NCI-H2171 treated with DMSO at 0.1 percent for 48 hours (cell line): ENCODE measurements around the gene PKHD1.
"Not testable (repeated sequence)": the region's sequence is repeated elsewhere in the genome, so short reads cannot be mapped to it uniquely, and the experiment has no call there.

Experiments used
- DNase-seq: peaks from one replicate; lab custom pipeline; 2025; lab: John Stamatoyannopoulos, UW

PKHD1 gene

GRCh38 chr6:51992876-51993275 is 94.5 kb downstream of the PKHD1 start:
- DNase-seq, result no peak

- no peak for DNase-seq
Observed at GRCh38 chr6:51989789-51990188, 97.6 kb downstream of the PKHD1 start.

DNA sequence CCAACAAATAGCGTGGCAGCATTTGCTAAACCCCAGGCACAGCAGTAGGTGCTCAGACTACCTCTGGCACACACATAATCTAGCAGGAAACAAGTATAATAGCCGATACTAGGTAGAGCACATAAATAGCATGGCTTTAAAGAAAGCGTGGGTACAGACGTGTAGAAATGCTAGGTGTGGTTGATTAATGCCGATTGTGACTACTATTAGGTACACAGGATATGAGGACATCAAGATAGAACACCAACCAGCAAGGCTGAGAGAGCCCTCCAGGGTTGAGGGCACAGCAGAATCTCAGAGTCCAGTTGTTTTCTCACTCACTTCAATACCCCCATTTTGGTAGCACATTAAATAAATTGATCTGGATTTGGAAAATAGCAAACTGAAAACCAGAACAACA is 100.5 kb downstream of the PKHD1 start:
- DNase-seq, result no peak

- no peak for DNase-seq
Observed at GRCh38 chr6:51983564-51983963, 103.8 kb downstream of the PKHD1 start.

DNA sequence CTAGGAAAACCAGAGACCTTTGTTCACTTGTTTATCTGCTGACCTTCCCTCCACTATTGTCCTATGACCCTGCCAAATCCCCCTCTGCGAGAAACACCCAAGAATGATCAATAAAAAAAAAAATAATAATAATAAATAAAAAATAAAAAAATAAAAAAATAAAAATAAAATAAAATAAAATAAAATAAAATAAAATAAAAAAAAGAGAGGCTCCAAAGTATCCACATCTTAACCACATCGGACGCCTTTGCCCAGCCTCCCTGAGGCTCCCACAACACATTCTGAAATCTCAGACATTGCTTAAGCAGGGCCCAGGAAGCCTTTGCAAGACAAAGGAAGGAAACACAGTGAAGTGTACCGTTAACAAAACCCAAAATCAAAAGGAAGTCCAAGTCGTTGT is 104.7 kb downstream of the PKHD1 start:
- not testable (repeated sequence) for DNase-seq

- DNase-seq, result no peak
Observed at GRCh38 chr6:51976374-51976773, 111.0 kb downstream of the PKHD1 start.

- no peak for DNase-seq
Observed at GRCh38 chr6:51972659-51973058, 114.8 kb downstream of the PKHD1 start.

DNA sequence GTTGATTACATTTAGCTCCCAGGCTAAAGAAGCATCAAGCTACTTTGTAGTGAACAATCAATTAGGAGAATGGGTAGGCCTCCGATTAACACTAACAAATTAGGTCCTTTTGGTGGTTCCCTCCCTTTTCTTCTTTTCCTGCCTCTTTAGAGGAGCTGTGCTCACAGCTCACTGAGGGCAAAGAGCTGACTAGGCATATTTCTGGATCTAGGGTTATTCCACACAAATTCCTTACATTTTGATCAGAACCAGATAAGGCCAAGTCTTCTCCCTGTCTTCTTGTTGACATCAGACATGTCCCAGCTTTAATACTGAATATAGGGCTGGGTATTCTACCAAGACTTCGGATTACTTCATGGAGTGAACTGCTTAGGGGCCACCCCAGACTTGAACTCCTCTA is 119.1 kb downstream of the PKHD1 start:
- no peak for DNase-seq

- DNase-seq, result no peak
Observed at GRCh38 chr6:51965222-51965801, 122.1 kb downstream of the PKHD1 start.

DNA sequence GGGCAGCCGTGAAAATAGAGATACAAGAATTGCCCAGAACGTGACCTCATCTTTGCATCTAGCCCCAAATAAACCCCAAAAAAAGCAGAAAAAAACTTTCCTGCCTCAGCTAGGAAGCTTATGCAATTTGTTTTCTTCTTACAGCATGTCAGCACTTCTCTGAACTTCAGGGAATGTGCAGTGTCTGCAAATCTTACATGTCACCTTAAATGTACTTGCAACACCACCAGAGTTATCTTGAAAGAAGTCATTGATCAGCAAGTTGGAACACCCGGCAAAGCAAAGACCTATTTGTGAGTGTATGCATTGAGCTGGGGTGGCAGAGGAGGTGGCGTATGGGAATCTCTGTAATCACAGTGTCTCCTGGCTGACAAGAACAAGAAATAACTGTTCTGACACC is 123.4 kb downstream of the PKHD1 start:
- no peak for DNase-seq

DNA sequence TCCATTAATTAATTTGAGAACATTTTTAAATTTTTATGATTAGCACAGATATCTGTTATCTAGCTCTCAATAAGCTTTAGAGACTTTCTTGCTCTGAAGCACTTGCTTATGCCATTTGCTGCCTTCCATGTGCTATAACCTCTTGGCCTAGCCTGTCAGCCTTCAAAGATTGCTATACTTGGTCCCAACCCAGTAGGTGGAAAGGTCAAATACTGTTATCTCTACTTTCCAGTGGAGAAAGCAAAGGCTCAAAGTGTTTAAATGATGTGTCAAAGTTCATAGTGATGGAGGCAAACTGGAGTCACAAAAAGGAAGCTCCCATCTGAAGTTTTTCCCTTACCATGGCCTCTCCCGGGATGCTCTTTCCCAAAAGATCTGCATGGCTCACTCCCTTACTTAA is 125.1 kb downstream of the PKHD1 start:
- no peak for DNase-seq

DNA sequence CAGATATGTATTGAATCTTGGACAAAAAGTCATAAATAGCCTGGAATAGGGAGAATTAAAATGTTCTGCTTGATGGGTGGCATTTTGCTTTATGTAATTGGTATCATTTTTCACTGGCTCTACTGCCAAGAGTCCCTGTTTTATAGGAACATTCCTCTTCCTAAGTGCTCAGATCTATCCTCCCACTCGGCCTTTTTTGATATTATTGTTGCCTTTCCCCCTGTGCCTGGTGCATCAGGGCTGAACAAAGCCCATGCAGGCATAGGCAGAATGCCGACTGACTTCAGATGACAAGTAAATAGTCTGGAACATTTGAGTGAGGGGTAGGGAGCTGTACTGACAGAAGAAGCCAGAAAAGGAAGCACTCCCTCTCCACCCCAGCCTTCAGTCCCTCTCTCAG is 127.0 kb downstream of the PKHD1 start:
- no peak for DNase-seq

GRCh38 chr6:51959744-51960383 is 127.5 kb downstream of the PKHD1 start:
- peak; percentile 5 for DNase-seq

- DNase-seq, result no peak
Observed at GRCh38 chr6:51954681-51955080, 132.7 kb downstream of the PKHD1 start.

- no peak for DNase-seq
Observed at GRCh38 chr6:51953246-51953645, 134.2 kb downstream of the PKHD1 start.

GRCh38 chr6:51951924-51952323 is 135.5 kb downstream of the PKHD1 start:
- DNase-seq, result no peak

DNA sequence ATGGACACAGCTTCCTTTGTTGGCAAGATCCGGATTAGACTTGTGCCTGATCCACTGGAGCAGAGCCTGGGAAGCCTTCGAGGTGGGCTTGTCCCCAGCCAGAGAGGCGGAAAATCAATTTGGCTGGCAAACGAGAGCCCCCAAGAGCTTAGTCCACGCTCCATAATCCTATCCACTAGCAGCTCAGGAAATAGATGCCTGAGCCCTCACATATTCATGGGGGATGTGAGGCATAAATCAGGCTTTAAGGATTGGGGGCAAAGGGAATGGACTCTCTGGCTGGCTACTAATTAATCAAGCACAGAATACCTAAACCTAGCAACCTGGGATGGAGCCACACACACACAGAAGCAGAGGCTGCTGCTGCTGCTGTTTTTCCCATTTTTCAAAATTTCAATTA is 137.9 kb downstream of the PKHD1 start:
- no peak for DNase-seq

GRCh38 chr6:51939695-51940094 is 147.7 kb downstream of the PKHD1 start:
- DNase-seq, result not testable (repeated sequence)

- no peak for DNase-seq
Observed at GRCh38 chr6:51936531-51937290, 150.7 kb downstream of the PKHD1 start.

- DNase-seq, result no peak
Observed at GRCh38 chr6:51934098-51934497, 153.3 kb downstream of the PKHD1 start.

GRCh38 chr6:51932956-51933355 is 154.5 kb downstream of the PKHD1 start:
- DNase-seq, result no peak

GRCh38 chr6:51930602-51931001 is 156.8 kb downstream of the PKHD1 start:
- no peak for DNase-seq

GRCh38 chr6:51929934-51930574 is 157.4 kb downstream of the PKHD1 start:
- DNase-seq, result no peak
